Endothelial cell of umbilical vein (primary cell): ENCODE data around the gene DNMT3B. TPM values are rescaled to one million over a fixed set of nuclear protein-coding genes. Genes with fewer than 3 reads are reported as not detected.

ENCODE experiments used
- BruUV-seq: library from RNA; stranded (reverse); fragments of 400-500 nt; replicated peaks from 2 replicates; lab custom pipeline; 2021; lab: Mats Ljungman, UMichigan
- CTCF ChIA-PET: fragments of 300-600, 350-600 bp; sonication (Branson Sonifier 250); formaldehyde crosslinking; loops from one replicate; lab custom pipeline; 2021; ENCODE audit warnings: antibody characterized with exemption, inconsistent platforms; lab: Charles Lee
- POLR2A ChIA-PET: fragments of 300-600, 350-600 bp; sonication (Branson Sonifier 250); formaldehyde crosslinking; loops from one replicate; lab custom pipeline; 2021; ENCODE audit warnings: antibody characterized with exemption, inconsistent platforms; lab: Charles Lee
- DNase-seq: peaks from one replicate; pipeline ENCODE4 v3.0.0-alpha.2; 2011; ENCODE audit warnings: low read depth, low spot score
- FAIRE-seq: peaks from 2 replicates; lab custom pipeline; 2011; peaks lifted over from hg19 to GRCh38; lab: Jason Lieb, UNC
- H2AFZ ChIP-seq: 2 replicates; pipeline ENCODE4 v1.6.0; 2012; ENCODE audit warnings: low read depth, low read length, control low read depth, inconsistent platforms
- H3K27ac ChIP-seq: 2 replicates; pipeline ENCODE4 v1.5.1; 2011; ENCODE audit warnings: low read depth, mild to moderate bottlenecking, control low read depth, low read length, moderate library complexity; ENCODE audit not compliant: insufficient read depth
- H3K27me3 ChIP-seq, 2 experiments: 2 replicates each; pipeline versions ENCODE4 v1.6.0 to v1.6.1; 2011; ENCODE audit warnings: low read length in 2 of 2, mixed read lengths in 1 of 2; ENCODE audit not compliant: control insufficient read depth in 2 of 2, insufficient read depth in 2 of 2
- H3K36me3 ChIP-seq, 2 experiments: 2 replicates in 1 of 2; 3 replicates in 1 of 2; pipeline ENCODE4 v1.5.1; 2011; ENCODE audit warnings: low read length in 2 of 2, mild to moderate bottlenecking in 1 of 2, moderate library complexity in 1 of 2; ENCODE audit not compliant: control insufficient read depth in 2 of 2, insufficient read depth in 2 of 2; ENCODE audit errors: extremely low read depth in 1 of 2
- H3K4me1 ChIP-seq: 3 replicates; pipeline ENCODE4 v1.5.1; 2011; ENCODE audit warnings: mild to moderate bottlenecking, low read length; ENCODE audit not compliant: control insufficient read depth, insufficient read depth; ENCODE audit errors: extremely low read depth
- H3K4me2 ChIP-seq: 2 replicates; pipeline ENCODE4 v1.6.1; 2011; ENCODE audit warnings: low read length, control low read depth, mixed read lengths; ENCODE audit not compliant: insufficient read depth
- H3K4me3 ChIP-seq, 3 experiments: fragments of 200-600 bp in 1 of 3; sonication (generic), shearing (Covaris generic) in 1 of 3; replicated peaks in 1 of 3; 2 replicates each; pipeline ENCODE4 v1.5.1; 2011 to 2016; ENCODE audit warnings: control low read depth in 3 of 3, low read length in 3 of 3, mild to moderate bottlenecking in 2 of 3, inconsistent platforms in 1 of 3, low read depth in 1 of 3, moderate library complexity in 1 of 3; ENCODE audit not compliant: insufficient read depth in 1 of 3
- H3K79me2 ChIP-seq: 2 replicates; pipeline ENCODE4 v1.6.0; 2012; ENCODE audit warnings: low read length, inconsistent platforms; ENCODE audit not compliant: control insufficient read depth, insufficient read depth
- H3K9ac ChIP-seq: replicated peaks from 2 replicates; pipeline ENCODE3; 2011; ENCODE audit warnings: low read length, control low read depth; ENCODE audit not compliant: insufficient read depth; ENCODE audit errors: extremely low read depth
- H3K9me1 ChIP-seq: replicated peaks from 3 replicates; pipeline ENCODE4 v1.6.0; 2011; ENCODE audit warnings: mild to moderate bottlenecking, low read length; ENCODE audit not compliant: control insufficient read depth, insufficient read depth; ENCODE audit errors: extremely low read depth
- H3K9me3 ChIP-seq: replicated peaks from 2 replicates; pipeline ENCODE4 v1.5.1; 2012; ENCODE audit warnings: low read length, inconsistent platforms; ENCODE audit not compliant: control insufficient read depth, insufficient read depth
- H4K20me1 ChIP-seq: replicated peaks from 2 replicates; pipeline ENCODE3; 2011; ENCODE audit warnings: mild to moderate bottlenecking, low read length; ENCODE audit not compliant: control insufficient read depth, insufficient read depth; ENCODE audit errors: extremely low read depth
- CTCF ChIP-seq, 2 donors: IDR thresholded peaks; 1 replicate in 1 of 2; 2 replicates in 1 of 2; pipeline ENCODE4 v1.5.1; 2011; ENCODE audit warnings: low read length in 2 of 2, mild to moderate bottlenecking in 2 of 2, moderate library complexity in 2 of 2, control low read depth in 1 of 2, inconsistent platforms in 1 of 2, low read depth in 1 of 2; ENCODE audit not compliant: insufficient read depth in 1 of 2; ENCODE audit errors: extremely low read depth in 1 of 2
- EZH2 ChIP-seq: IDR thresholded peaks from 2 replicates; pipeline ENCODE4 v1.6.1; 2012; ENCODE audit warnings: borderline replicate concordance, low read depth, mild to moderate bottlenecking, moderate library complexity, low read length, inconsistent platforms; ENCODE audit not compliant: severe bottlenecking
- FOS ChIP-seq: IDR thresholded peaks from 2 replicates; pipeline ENCODE4 v1.6.1; 2011; ENCODE audit warnings: mild to moderate bottlenecking, low read length, moderate library complexity, borderline replicate concordance; ENCODE audit not compliant: insufficient read depth
- GATA2 ChIP-seq: IDR thresholded peaks from 2 replicates; pipeline ENCODE4 v1.7.0; 2011; ENCODE audit warnings: low read depth, mild to moderate bottlenecking, moderate library complexity, mixed read lengths, low read length; ENCODE audit not compliant: insufficient read length, insufficient read depth
- JUN ChIP-seq: IDR thresholded peaks from 2 replicates; pipeline ENCODE4 v1.6.1; 2011; ENCODE audit warnings: borderline replicate concordance, low read depth; ENCODE audit not compliant: insufficient read length, insufficient read depth
- MAX ChIP-seq: IDR thresholded peaks from 2 replicates; pipeline ENCODE4 v1.6.1; 2011; ENCODE audit not compliant: insufficient read depth, insufficient read length
- MYC ChIP-seq: IDR thresholded peaks from one replicate; pipeline ENCODE4 v1.6.1; 2011; ENCODE audit warnings: mild to moderate bottlenecking, low read depth, low read length
- POLR2A ChIP-seq: IDR thresholded peaks from 2 replicates; pipeline ENCODE4 v1.6.1; 2012; ENCODE audit warnings: low read depth, mild to moderate bottlenecking, control low read depth, low read length
- POLR2AphosphoS5 ChIP-seq: IDR thresholded peaks from 2 replicates; pipeline ENCODE4 v1.6.1; 2012; ENCODE audit warnings: low read depth, mild to moderate bottlenecking, control low read depth, low read length, moderate library complexity; ENCODE audit not compliant: insufficient read depth
- dilution Hi-C: fragments of 300-500 bp; cut with MboI; formaldehyde crosslinking; loops from one replicate; pipeline ENCODE4 v1.15.0; 2019; ENCODE audit warnings: low sequenced_read_pairs; ENCODE audit not compliant: extremely low pct_ligation_motif_present
- intact Hi-C: fragments of 100-400 bp; cut with micrococcal nuclease; formaldehyde crosslinking; loops from one replicate; pipeline ENCODE4 v1.10.0; 2022
- polyA plus RNA-seq, 4 experiments: library from polyadenylated mRNA; depleted of rRNA in 3 of 4; stranded (reverse) in 3 of 4; unstranded in 1 of 4; fragments of >200 nt; gene quantifications; 2 replicates each; pipeline versions ENCODE4 v1.2.1 to v1.2.3, GENCODE V29; 2011 to 2012; ENCODE audit warnings: missing spikeins in 1 of 4
- total RNA-seq: library from RNA; stranded (reverse); gene quantifications from 2 replicates; pipeline ENCODE4 v1.2.3, GENCODE V29; 2021

DNMT3B gene
- total and polyA plus RNA-seq, 2 donors (not counting 3 experiments of a cell fraction or from before 2014, with no cell fraction given) = 3.6 to 6.8 TPM

GRCh38 chr20:32839227-32839981 lies 77.2 kb downstream of the DNMT3B start:
- no peaks in the 10 kb centered on the region for H3K27me3 ChIP-seq
- ChIA-PET POLR2A (no interaction called here), CTCF (no interaction called here)
- H3K9ac ChIP-seq = no peak overlapping the region
- no TSS peak for BruUV-seq
- TF ChIP-seq MYC (no peak), GATA2 (no peak), POLR2AphosphoS5 (no peak), EZH2 (no peak), JUN (no peak), MAX (no peak), POLR2A (no peak), CTCF (IDR thresholded peaks at IDR 0.05; ENCODE audit: extremely low read depth in 1 of 2, insufficient read depth in 1 of 2, low read depth in 1 of 2, low read length in 2 of 2) (no peak), FOS (no peak)
- no peaks in the 10 kb centered on the region for H4K20me1 ChIP-seq
- dilution Hi-C loops = no loop called here
- intact Hi-C loops = no loop called here
- no peak overlapping the region for H3K4me3 ChIP-seq
- FAIRE-seq (no peak), DNase-seq (no peak)
- peaks cover 18 to 20% of the 10 kb centered on the region in 2 experiments for H3K36me3 ChIP-seq
- no peaks in the 10 kb centered on the region for H3K9me1 ChIP-seq
- peaks cover 70% of the 10 kb centered on the region for H3K79me2 ChIP-seq
- H3K4me2 ChIP-seq = no peak overlapping the region
- no peaks in the 10 kb centered on the region for H3K4me1 ChIP-seq
- H2AFZ ChIP-seq = no peak overlapping the region
- no peaks in the 10 kb centered on the region for H3K9me3 ChIP-seq
- no peak overlapping the region for H3K27ac ChIP-seq
